Left ventricle myocardium superior (tissue), 1 donor: Measurements from ENCODE around the gene PACS1. TPM values are rescaled to one million over a fixed set of nuclear protein-coding genes. Genes with fewer than 3 reads are reported as not detected.
"Not testable (repeated sequence)": the region's sequence is repeated elsewhere in the genome, so short reads cannot be mapped to it uniquely, and the experiment has no call there.

Experiments used
- ATAC-seq: fragments of 200-7000 bp; cut with Tn5 transposase; one replicate; pipeline ENCODE4 v1.9.1; 2020; ENCODE audit warnings: mild to moderate bottlenecking, moderate library complexity
- DNase-seq: peaks from one replicate; pipeline ENCODE4 v3.0.0-alpha.2; 2020
- intact Hi-C: fragments of 100-400 bp; cut with micrococcal nuclease; formaldehyde crosslinking; loops from one replicate; pipeline ENCODE4 v1.11.0; 2022
- total RNA-seq: library from RNA; stranded (reverse); fragmentation: NEBNext Ultra II Directional; extraction: Animal tissue kit (Norgen Biotek cat#: 25700); gene quantifications from one replicate; pipeline ENCODE4 v1.2.1, GENCODE V29; 2021
- donor health status: DM: no; HTN: yes; CAD: no; lungs with severe emphysema.

The PACS1 gene
- total RNA-seq, 1 donor from 2014 or later, result 59.0 TPM

- ATAC-seq (peak; percentile 96), DNase-seq (peak; percentile 87)
- intact Hi-C loops, result no loop called here
Measured at GRCh38 chr11:66100272-66101065, 30.4 kb downstream of the PACS1 start.

GRCh38 chr11:66101066-66101464, 31.0 kb downstream of the PACS1 start:
- ATAC-seq, result no peak
- intact Hi-C loops, result no loop called here
- no peak for DNase-seq

- no peak for DNase-seq
- ATAC-seq, result no peak
- intact Hi-C loops, result no loop called here
Measured at GRCh38 chr11:66104057-66104638, 34.1 kb downstream of the PACS1 start.

GRCh38 chr11:66106786-66107599, 36.9 kb downstream of the PACS1 start:
- no peak for DNase-seq
- intact Hi-C loops, result no loop called here
- no peak for ATAC-seq

- intact Hi-C loops, result no loop called here
- ATAC-seq, result peak; percentile 21
- DNase-seq, result no peak
Measured at GRCh38 chr11:66107600-66108510, 37.8 kb downstream of the PACS1 start.

- DNase-seq, result no peak
Measured at GRCh38 chr11:66109294-66109693, 39.2 kb downstream of the PACS1 start.

GRCh38 chr11:66111158-66111557, 41.1 kb downstream of the PACS1 start:
- intact Hi-C loops, result no loop called here
- DNase-seq, result no peak
- no peak for ATAC-seq

More at GRCh38 chr11:66109294-66109693, 39.2 kb downstream of the PACS1 start:
- intact Hi-C loops, result no loop called here
- ATAC-seq, result no peak

- intact Hi-C loops, result no loop called here
- no peak for DNase-seq
- peak; percentile 36 for ATAC-seq
Measured at GRCh38 chr11:66112041-66112491, 42.0 kb downstream of the PACS1 start.

GRCh38 chr11:66112601-66113499, 42.8 kb downstream of the PACS1 start:
- intact Hi-C loops, result no loop called here
- peak; percentile 45 for DNase-seq
- peak; percentile 62 for ATAC-seq

- intact Hi-C loops, DNase-seq, ATAC-seq: not testable (repeated sequence)
Measured at GRCh38 chr11:66114957-66115356, 44.9 kb downstream of the PACS1 start.

GRCh38 chr11:66115638-66116301, 45.7 kb downstream of the PACS1 start:
- ATAC-seq (no peak), DNase-seq (no peak)
- intact Hi-C loops, result no loop called here

GRCh38 chr11:66116576-66117361, 46.7 kb downstream of the PACS1 start:
- no peak for ATAC-seq

GRCh38 chr11:66118847-66119246, 48.8 kb downstream of the PACS1 start:
- ATAC-seq (peak; percentile 60), DNase-seq (no peak)
- intact Hi-C loops, result no loop called here

More at GRCh38 chr11:66116576-66117361, 46.7 kb downstream of the PACS1 start:
- DNase-seq, result no peak
- intact Hi-C loops, result no loop called here

- no peak for DNase-seq
- intact Hi-C loops, result no loop called here
- peak; percentile 74 for ATAC-seq
Measured at GRCh38 chr11:66119348-66120133, 49.5 kb downstream of the PACS1 start.

- DNase-seq (no peak), ATAC-seq (no peak)
- intact Hi-C loops, result no loop called here
Measured at GRCh38 chr11:66121466-66121865, 51.4 kb downstream of the PACS1 start.

- DNase-seq (no peak), ATAC-seq (no peak)
- intact Hi-C loops, result no loop called here
Measured at GRCh38 chr11:66123902-66124301, 53.8 kb downstream of the PACS1 start.
